SKM-1 treated with dmso at 0.1 percent for 144 hours (cell line): Measurements from ENCODE around the gene GAL3ST3.
"Not testable (repeated sequence)": the region's sequence is repeated elsewhere in the genome, so short reads cannot be mapped to it uniquely, and the experiment has no call there.

Experiments used
- DNase-seq: peaks from one replicate; lab custom pipeline; 2025; ENCODE audit not compliant: unreplicated experiment; lab: John Stamatoyannopoulos, UW

Gene GAL3ST3

GRCh38 chr11:66048547-66049323 is at the start of gene GAL3ST3:
GAL3ST3 (minus strand) TSS chr11:66049161; CDS start chr11:66045415, 3,746 bp downstream.
- DNase-seq: no peak

GRCh38 chr11:66092125-66092524 is 43.2 kb upstream of the GAL3ST3 start:
- DNase-seq: not testable (repeated sequence)

- DNase-seq: no peak
Observed at GRCh38 chr11:66090288-66090687, 41.3 kb upstream of the GAL3ST3 start.

- no peak for DNase-seq
Observed at GRCh38 chr11:66089067-66089466, 40.1 kb upstream of the GAL3ST3 start.

GRCh38 chr11:66087148-66087908 is 38.4 kb upstream of the GAL3ST3 start:
- no peak for DNase-seq

- DNase-seq: no peak
Observed at GRCh38 chr11:66084821-66085475, 36.0 kb upstream of the GAL3ST3 start.

GRCh38 chr11:66083767-66084166 is 34.8 kb upstream of the GAL3ST3 start:
- no peak for DNase-seq

- no peak for DNase-seq
Observed at GRCh38 chr11:66082946-66083698, 34.2 kb upstream of the GAL3ST3 start.

GRCh38 chr11:66081505-66081904 is 32.5 kb upstream of the GAL3ST3 start:
- peak; percentile 88 for DNase-seq

- DNase-seq: no peak
Observed at GRCh38 chr11:66080055-66080817, 31.3 kb upstream of the GAL3ST3 start.

- not testable (repeated sequence) for DNase-seq
Observed at GRCh38 chr11:66078949-66079348, 30.0 kb upstream of the GAL3ST3 start.

- DNase-seq: no peak
Observed at GRCh38 chr11:66077927-66078326, 29.0 kb upstream of the GAL3ST3 start.

- no peak for DNase-seq
Observed at GRCh38 chr11:66076561-66076960, 27.6 kb upstream of the GAL3ST3 start.

GRCh38 chr11:66075273-66075672 is 26.3 kb upstream of the GAL3ST3 start:
- DNase-seq: no peak

- DNase-seq: no peak
Observed at GRCh38 chr11:66073669-66074068, 24.7 kb upstream of the GAL3ST3 start.

GRCh38 chr11:66072518-66072917 is 23.6 kb upstream of the GAL3ST3 start:
- DNase-seq: no peak

- DNase-seq: no peak
Observed at GRCh38 chr11:66072081-66072480, 23.1 kb upstream of the GAL3ST3 start.

- DNase-seq: no peak
Observed at GRCh38 chr11:66071381-66071801, 22.4 kb upstream of the GAL3ST3 start.

GRCh38 chr11:66070604-66071380 is 21.8 kb upstream of the GAL3ST3 start:
- DNase-seq: no peak
